GM12878 (cell line): ENCODE data around the gene SLC51A. TPM values are rescaled to one million over a fixed set of nuclear protein-coding genes. Genes with fewer than 3 reads are reported as not detected.

Experiments used
- ATAC-seq: fragments of 200-7000 bp; cut with Tn5 transposase; 3 replicates; pipeline ENCODE4 v1.9.1; 2020; ENCODE audit warnings: mild to moderate bottlenecking, moderate library complexity
- BruUV-seq: library from RNA; stranded (reverse); fragments of 400-500 nt; replicated peaks from 2 replicates; lab custom pipeline; 2021; lab: Mats Ljungman, UMichigan
- CTCF ChIA-PET: fragments of 300-600 bp; sonication (Branson Sonifier 250); formaldehyde crosslinking; extraction: SDS; loops from one replicate; lab custom pipeline; 2021; ENCODE audit warnings: inconsistent platforms; lab: Yijun Ruan, JAX
- POLR2A ChIA-PET: fragments of 350-600 bp; formaldehyde crosslinking; extraction: SDS; loops from one replicate; lab custom pipeline; 2021; ENCODE audit warnings: inconsistent platforms; lab: Charles Lee
- RAD21 ChIA-PET: fragments of 300-600 bp; sonication (Branson Sonifier 250); formaldehyde crosslinking; loops from one replicate; lab custom pipeline; 2023; ENCODE audit warnings: antibody characterized with exemption; ENCODE audit not compliant: unreplicated experiment; lab: Charles Lee
- SMC1A ChIA-PET: fragments of 300-600 bp; sonication (Branson Sonifier 250); formaldehyde crosslinking; loops from one replicate; lab custom pipeline; 2023; ENCODE audit not compliant: unreplicated experiment, uncharacterized antibody; lab: Charles Lee
- DNase-seq: peaks from one replicate; pipeline ENCODE4 v3.0.0-alpha.2; 2011; ENCODE audit warnings: low read depth, low spot score
- FAIRE-seq: peaks from 3 replicates; lab custom pipeline; 2011; peaks lifted over from hg19 to GRCh38; lab: Jason Lieb, UNC
- H2AFZ ChIP-seq: 2 replicates; pipeline ENCODE4 v1.6.0; 2011; ENCODE audit warnings: low read depth, low read length, control low read depth; ENCODE audit not compliant: control insufficient read depth
- H3K27ac ChIP-seq: 2 replicates; pipeline ENCODE4 v1.5.1; 2011; ENCODE audit warnings: control low read depth; ENCODE audit not compliant: control insufficient read depth, insufficient read depth
- H3K27me3 ChIP-seq, 2 experiments: replicated peaks in 1 of 2; 2 replicates each; pipeline versions ENCODE4 v1.6.0 to v1.6.1; 2011; ENCODE audit warnings: low read length in 1 of 2; ENCODE audit not compliant: control insufficient read depth in 2 of 2, insufficient read depth in 2 of 2
- H3K36me3 ChIP-seq, 2 experiments: 2 replicates each; pipeline ENCODE4 v1.5.1; 2011; ENCODE audit warnings: low read length in 1 of 2; ENCODE audit not compliant: control insufficient read depth in 2 of 2, insufficient read depth in 2 of 2
- H3K4me1 ChIP-seq: 2 replicates; pipeline ENCODE4 v1.6.1; 2011; ENCODE audit warnings: mild to moderate bottlenecking, low read length, moderate library complexity, mixed read lengths; ENCODE audit not compliant: control insufficient read depth, insufficient read depth
- H3K4me2 ChIP-seq: 2 replicates; pipeline ENCODE4 v1.6.0; 2011; ENCODE audit warnings: control low read depth; ENCODE audit not compliant: control insufficient read depth, insufficient read depth
- H3K4me3 ChIP-seq: fragments of 200-600 bp; sonication (generic); 2 replicates; pipeline ENCODE4 v1.5.1; 2016
- H3K79me2 ChIP-seq: 2 replicates; pipeline ENCODE4 v1.6.0; 2011; ENCODE audit warnings: low read length; ENCODE audit not compliant: control insufficient read depth, insufficient read depth
- H3K9ac ChIP-seq: 2 replicates; pipeline ENCODE4 v1.8.0; 2011; ENCODE audit warnings: low read length, control low read depth, mixed read lengths; ENCODE audit not compliant: control insufficient read depth, insufficient read depth
- H3K9me3 ChIP-seq: replicated peaks from 3 replicates; pipeline ENCODE4 v1.5.1; 2011; ENCODE audit warnings: mild to moderate bottlenecking, low read length; ENCODE audit not compliant: control insufficient read depth, insufficient read depth
- H4K20me1 ChIP-seq: 2 replicates; pipeline ENCODE4 v1.6.0; 2011; ENCODE audit not compliant: control insufficient read depth, insufficient read depth
- ATF7 ChIP-seq: fragments of 450-650 bp; IDR thresholded peaks from 2 replicates; pipeline ENCODE4 v1.6.1; 2016; ENCODE audit warnings: low read depth, mild to moderate bottlenecking
- BCL3 ChIP-seq: IDR thresholded peaks from 2 replicates; pipeline ENCODE4 v1.6.1; 2011; ENCODE audit warnings: borderline replicate concordance, low read depth, mild to moderate bottlenecking, moderate library complexity, low read length; ENCODE audit not compliant: insufficient read depth, poor library complexity, severe bottlenecking
- CREM ChIP-seq: IDR thresholded peaks from 2 replicates; pipeline ENCODE4 v1.6.1; 2014; ENCODE audit warnings: antibody characterized with exemption, low read depth
- HDAC6 ChIP-seq: fragments of 200-600 bp; sonication (generic); IDR thresholded peaks from one replicate; pipeline ENCODE4 v1.8.0; 2017; ENCODE audit warnings: antibody characterized with exemption; ENCODE audit not compliant: unreplicated experiment
- IKZF2 ChIP-seq, 2 experiments: fragments of 450-650 bp; IDR thresholded peaks; 2 replicates each; pipeline ENCODE4 v1.6.1; 2017; ENCODE audit warnings: mild to moderate bottlenecking in 2 of 2, moderate library complexity in 2 of 2
- JUNB ChIP-seq: IDR thresholded peaks from 2 replicates; pipeline ENCODE4 v1.6.1; 2016; ENCODE audit warnings: antibody characterized with exemption, mild to moderate bottlenecking
- MEF2A ChIP-seq: IDR thresholded peaks from 2 replicates; pipeline ENCODE4 v1.6.1; 2011; ENCODE audit warnings: low read depth, mild to moderate bottlenecking, low read length, moderate library complexity; ENCODE audit not compliant: insufficient read depth
- MTA2 ChIP-seq: fragments of 450-650 bp; IDR thresholded peaks from 2 replicates; pipeline ENCODE4 v1.6.1; 2016; ENCODE audit warnings: low read depth, mild to moderate bottlenecking, moderate library complexity
- RUNX3 ChIP-seq: IDR thresholded peaks from 2 replicates; pipeline ENCODE4 v1.6.1; 2012; ENCODE audit warnings: low read length, inconsistent platforms
- WGBS: methylation state at CpG from one replicate; pipeline ENCODE4 v1.1.6; 2016; ENCODE audit warnings: low lambda C conversion rate; ENCODE audit not compliant: insufficient replicate concordance, insufficient coverage; ENCODE audit errors: missing lambda C conversion rate; 5-methylcytosine and 5-hydroxymethylcytosine counted together
- in situ Hi-C: fragments of 300-500 bp; cut with MboI; formaldehyde crosslinking; loops from 9 replicates; pipeline ENCODE4 v1.14.3; 2018; ENCODE audit warnings: mixed read lengths
- intact Hi-C: fragments of 100-400 bp; cut with micrococcal nuclease; formaldehyde crosslinking; loops from one replicate; pipeline ENCODE4 v1.14.2; 2022; ENCODE audit not compliant: unreplicated experiment
- polyA plus RNA-seq, 11 experiments: library from polyadenylated mRNA; depleted of rRNA in 4 of 11; unstranded in 6 of 11; stranded (reverse) in 5 of 11; fragments of >200 nt; fragmentation: Nextera tagmentation in 4 of 11; fragmentation: Illumina TruSeq in 1 of 11; extraction: Ambion mirVana in 4 of 11; extraction: Trizol in 1 of 11; gene quantifications; 1 replicate in 1 of 11; 2 replicates in 10 of 11; pipeline versions ENCODE4 v1.2.1 to v1.2.3, GENCODE V29; 2011 to 2016; ENCODE audit warnings: inconsistent platforms in 2 of 11, missing spikeins in 2 of 11, low read depth in 1 of 11
- total RNA-seq, 4 experiments: library from RNA; depleted of rRNA in 3 of 4; stranded (reverse); fragments of >200 nt in 3 of 4; fragmentation: Illumina TruSeq in 1 of 4; extraction: Trizol in 1 of 4; gene quantifications; 2 replicates each; pipeline versions ENCODE4 v1.2.1 to v1.2.3, GENCODE V29; 2013 to 2021
- TF ChIP-seq, protein P1 (sequence below): IDR thresholded peaks from 2 replicates; pipeline ENCODE4 v1.6.1; 2012; ENCODE audit warnings: low read length, inconsistent platforms

The SLC51A gene
- total and polyA plus RNA-seq, 10 of the 15 experiments (the other 5 are each of a cell fraction or from before 2014, with no cell fraction given), result 0.99 to 3.9 (median 2.2) TPM; not detected in 6

DNA sequence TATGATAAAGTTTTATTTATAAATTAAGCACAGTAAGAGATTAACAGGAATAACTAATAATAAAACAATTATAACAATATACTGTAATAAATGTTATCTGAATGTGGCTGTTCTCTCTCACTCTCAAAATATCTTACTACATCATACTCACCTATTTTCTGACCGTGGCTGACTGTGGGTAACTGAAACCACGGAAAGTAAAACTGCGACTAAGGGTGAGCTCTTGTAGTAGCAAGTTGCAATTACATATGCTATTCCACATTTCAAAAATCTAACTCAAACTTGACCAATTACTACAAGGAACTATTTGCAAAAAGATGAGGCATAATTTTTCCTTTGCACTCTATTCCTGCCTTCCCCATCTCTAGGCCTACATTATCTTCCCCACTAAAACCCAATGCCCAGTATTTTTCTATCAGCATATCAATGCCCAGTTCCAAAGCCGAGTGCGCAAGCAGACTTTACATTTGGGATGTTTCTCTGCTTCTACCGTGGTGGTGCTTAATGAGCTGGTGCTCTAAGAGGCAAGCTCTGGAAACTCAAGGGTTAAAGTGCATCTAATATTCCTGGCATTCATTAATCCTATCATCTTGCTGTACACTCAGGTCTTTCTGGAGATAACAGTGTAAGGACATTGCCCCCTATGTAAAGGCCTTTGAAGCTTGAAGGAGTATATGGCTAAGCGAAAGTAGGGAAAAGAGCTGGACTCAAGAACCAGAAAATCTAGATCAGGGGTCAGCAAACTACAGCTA lies 64.5 kb downstream of the SLC51A start:
- TF ChIP-seq ATF7 (peak; percentile 75), BCL3 (peak; percentile 58), JUNB (peak; percentile 52), CREM (peak; percentile 19; the same call in 1 of the 2 replicates), MEF2A (peak; percentile 77), IKZF2 (IDR thresholded peaks at IDR 0.05) (no peak), MTA2 (0 out of 2 replicates have a peak, but pooled peaks have one; percentile 13), HDAC6 (no peak), RUNX3 (peak; percentile 92)
- TF ChIP-seq, protein P1, sequence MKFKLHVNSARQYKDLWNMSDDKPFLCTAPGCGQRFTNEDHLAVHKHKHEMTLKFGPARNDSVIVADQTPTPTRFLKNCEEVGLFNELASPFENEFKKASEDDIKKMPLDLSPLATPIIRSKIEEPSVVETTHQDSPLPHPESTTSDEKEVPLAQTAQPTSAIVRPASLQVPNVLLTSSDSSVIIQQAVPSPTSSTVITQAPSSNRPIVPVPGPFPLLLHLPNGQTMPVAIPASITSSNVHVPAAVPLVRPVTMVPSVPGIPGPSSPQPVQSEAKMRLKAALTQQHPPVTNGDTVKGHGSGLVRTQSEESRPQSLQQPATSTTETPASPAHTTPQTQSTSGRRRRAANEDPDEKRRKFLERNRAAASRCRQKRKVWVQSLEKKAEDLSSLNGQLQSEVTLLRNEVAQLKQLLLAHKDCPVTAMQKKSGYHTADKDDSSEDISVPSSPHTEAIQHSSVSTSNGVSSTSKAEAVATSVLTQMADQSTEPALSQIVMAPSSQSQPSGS, result peak; percentile 64
- ChIA-PET RAD21 (interaction anchor here (0.5 to 1.8 kb wide), 7 partner anchors 8 to 242 kb away, joined by 3 to 5 read pairs (median 3); partner anchors contain the start of gene DYNLT2B), CTCF (interaction anchor here (1.0 to 1.8 kb wide), 7 partner anchors 8 to 206 kb away, joined by 3 to 13 read pairs (median 3); no protein-coding TSS in a partner anchor), SMC1A (interaction anchor here (1.0 to 2.8 kb wide), 12 partner anchors 8 to 175 kb away, joined by 3 to 12 read pairs (median 4); partner anchors contain the start of gene DYNLT2B), POLR2A (interaction anchor here (0.7 to 1.5 kb wide), 8 partner anchors 9 to 223 kb away, joined by 3 read pairs; partner anchors contain the start of genes DYNLT2B and RNF168)
- Histone ChIP-seq H3K4me3 (peak overlapping the region; percentile 55), H3K79me2 (peaks cover 82% of the 10 kb centered on the region), H3K4me2 (peak overlapping the region; percentile 86), H3K9ac (peak overlapping the region; percentile 46), H4K20me1 (no peaks in the 10 kb centered on the region), H3K36me3 (no peaks in the 10 kb centered on the region; a peak in 1 of 4 replicates), H3K4me1 (peaks cover 29% of the 10 kb centered on the region), H3K27ac (peak overlapping the region; percentile 71), H3K9me3 (no peaks in the 10 kb centered on the region), H3K27me3 (no peaks in the 10 kb centered on the region), H2AFZ (no peak overlapping the region)
- no peak for DNase-seq
- peak; percentile 89 for ATAC-seq
- intact Hi-C loops, result no loop called here
- 39% methylated on average over 7 of the region's 7 CpGs for WGBS
- in situ Hi-C loops, result no loop called here
- peak; percentile 98 for FAIRE-seq
- no TSS peak for BruUV-seq
